H1 (cell line): Measurements from ENCODE around the gene NAGLU. TPM values are rescaled to one million over a fixed set of nuclear protein-coding genes. Genes with fewer than 3 reads are reported as not detected.

Source experiments
- CTCF ChIA-PET: fragments of 300-600 bp; sonication (Branson Sonifier 250); formaldehyde crosslinking; loops from one replicate; lab custom pipeline; 2021; ENCODE audit not compliant: partially characterized antibody; lab: Charles Lee
- POLR2A ChIA-PET: fragments of 300-600 bp; sonication (Branson Sonifier 250); formaldehyde crosslinking; loops from one replicate; lab custom pipeline; 2021; ENCODE audit warnings: inconsistent platforms; ENCODE audit not compliant: partially characterized antibody; lab: Charles Lee
- DNase-seq, 2 experiments: peaks; one replicate each; pipeline versions ENCODE4 v3.0.0 to v3.0.0-alpha.2; 2010 to 2022; ENCODE audit warnings: low spot score in 2 of 2, low read depth in 1 of 2, mixed read lengths in 1 of 2
- FAIRE-seq: peaks from 2 replicates; lab custom pipeline; 2011; peaks lifted over from hg19 to GRCh38; lab: Jason Lieb, UNC
- H2AFZ ChIP-seq: 2 replicates; pipeline ENCODE4 v1.8.1; 2012; ENCODE audit warnings: low read length, inconsistent platforms
- H2AK5ac ChIP-seq: 2 replicates; pipeline ENCODE4 v1.6.1; 2013; ENCODE audit warnings: low read depth, low read length
- H2BK120ac ChIP-seq: replicated peaks from 2 replicates; pipeline ENCODE3; 2013; ENCODE audit warnings: low read depth, low read length, inconsistent platforms
- H2BK12ac ChIP-seq: 2 replicates; pipeline ENCODE4 v1.6.1; 2013; ENCODE audit warnings: low read depth, low read length
- H2BK15ac ChIP-seq: 2 replicates; pipeline ENCODE4 v1.6.1; 2013; ENCODE audit warnings: low read length
- H2BK20ac ChIP-seq: 2 replicates; pipeline ENCODE4 v1.6.1; 2013; ENCODE audit warnings: low read length
- H2BK5ac ChIP-seq: 2 replicates; pipeline ENCODE4 v1.6.1; 2013; ENCODE audit warnings: low read depth, low read length
- H3K14ac ChIP-seq: 2 replicates; pipeline ENCODE4 v1.6.1; 2013; ENCODE audit warnings: inconsistent platforms; ENCODE audit not compliant: insufficient read length
- H3K18ac ChIP-seq: 2 replicates; pipeline ENCODE4 v1.6.1; 2013; ENCODE audit warnings: low read length; ENCODE audit errors: extremely low read depth
- H3K23ac ChIP-seq: 2 replicates; pipeline ENCODE4 v1.6.1; 2013; ENCODE audit warnings: inconsistent platforms; ENCODE audit not compliant: insufficient read length
- H3K23me2 ChIP-seq: 2 replicates; pipeline ENCODE4 v1.6.1; 2013; ENCODE audit warnings: low read depth, low read length
- H3K27ac ChIP-seq: 2 replicates; pipeline ENCODE4 v1.6.1; 2011; ENCODE audit warnings: low read depth, low read length, inconsistent platforms
- H3K27me3 ChIP-seq, 4 experiments: replicated peaks in 1 of 4; 1 replicate in 1 of 4; 2 replicates in 3 of 4; pipeline versions ENCODE4 v1.6.1 to v1.8.1; 2011 to 2013; ENCODE audit warnings: low read length in 3 of 4, mild to moderate bottlenecking in 3 of 4, inconsistent platforms in 2 of 4, mixed read lengths in 2 of 4, moderate library complexity in 1 of 4; ENCODE audit not compliant: control insufficient read depth in 3 of 4, insufficient read depth in 3 of 4; ENCODE audit errors: extremely low read depth in 1 of 4
- H3K36me3 ChIP-seq, 4 experiments: 2 replicates each; pipeline versions ENCODE4 v1.6.1 to v1.8.1; 2011 to 2013; ENCODE audit warnings: mild to moderate bottlenecking in 4 of 4, low read length in 3 of 4, moderate library complexity in 2 of 4, control low read depth in 1 of 4, inconsistent platforms in 1 of 4; ENCODE audit not compliant: insufficient read depth in 4 of 4, control insufficient read depth in 2 of 4
- H3K4ac ChIP-seq: replicated peaks from 2 replicates; pipeline ENCODE3; 2013; ENCODE audit warnings: low read length, low read depth, mixed read lengths, inconsistent platforms; ENCODE audit not compliant: insufficient read length
- H3K4me1 ChIP-seq, 4 experiments: replicated peaks in 1 of 4; 1 replicate in 1 of 4; 2 replicates in 3 of 4; pipeline versions ENCODE4 v1.6.1 to v1.8.1; 2011 to 2013; ENCODE audit warnings: low read length in 3 of 4, inconsistent platforms in 2 of 4, mixed read lengths in 1 of 4; ENCODE audit not compliant: insufficient read depth in 4 of 4, control insufficient read depth in 3 of 4
- H3K4me2 ChIP-seq, 2 experiments: 2 replicates each; pipeline versions ENCODE4 v1.6.1 to v1.8.1; 2011 to 2013; ENCODE audit warnings: low read depth in 2 of 2, low read length in 2 of 2, control low read depth in 1 of 2, inconsistent platforms in 1 of 2, mild to moderate bottlenecking in 1 of 2; ENCODE audit not compliant: insufficient read depth in 1 of 2
- H3K4me3 ChIP-seq, 4 experiments: fragments of 200-600, 300-600 bp in 1 of 4; sonication (generic), shearing (Covaris generic), sonication (Bioruptor Twin) in 1 of 4; 2 replicates each; pipeline versions ENCODE4 v1.5.1 to v1.8.1; 2011 to 2016; ENCODE audit warnings: low read length in 4 of 4, low read depth in 3 of 4, control low read depth in 2 of 4, inconsistent platforms in 2 of 4, mild to moderate bottlenecking in 2 of 4, mixed read lengths in 1 of 4, moderate library complexity in 1 of 4; ENCODE audit not compliant: insufficient read depth in 2 of 4; ENCODE audit errors: extremely low read depth in 1 of 4
- H3K56ac ChIP-seq: replicated peaks from 2 replicates; pipeline ENCODE3; 2013; ENCODE audit warnings: low read depth, mild to moderate bottlenecking, mixed read lengths, low read length, inconsistent platforms; ENCODE audit not compliant: insufficient read length
- H3K79me1 ChIP-seq: 2 replicates; pipeline ENCODE4 v1.6.1; 2013; ENCODE audit warnings: low read depth, low read length, control low read depth
- H3K79me2 ChIP-seq, 2 experiments: 2 replicates each; pipeline versions ENCODE4 v1.6.1 to v1.8.1; 2012 to 2013; ENCODE audit warnings: low read length in 2 of 2, mild to moderate bottlenecking in 2 of 2, inconsistent platforms in 1 of 2; ENCODE audit not compliant: insufficient read depth in 2 of 2, control insufficient read depth in 1 of 2
- H3K9ac ChIP-seq, 4 experiments: replicated peaks in 1 of 4; 1 replicate in 1 of 4; 2 replicates in 3 of 4; pipeline versions ENCODE4 v1.6.1 to v1.8.1; 2011 to 2013; ENCODE audit warnings: low read depth in 3 of 4, low read length in 3 of 4, control low read depth in 2 of 4, mild to moderate bottlenecking in 2 of 4, moderate library complexity in 2 of 4, inconsistent platforms in 1 of 4; ENCODE audit errors: extremely low read depth in 1 of 4
- H3K9me3 ChIP-seq, 2 experiments: 2 replicates each; pipeline versions ENCODE4 v1.6.1 to v1.8.1; 2012 to 2013; ENCODE audit warnings: mild to moderate bottlenecking in 2 of 2, moderate library complexity in 2 of 2, control low read depth in 1 of 2, inconsistent platforms in 1 of 2, low read depth in 1 of 2, low read length in 1 of 2, mixed read lengths in 1 of 2; ENCODE audit not compliant: insufficient read depth in 2 of 2
- H4K20me1 ChIP-seq, 2 experiments: replicated peaks in 1 of 2; 2 replicates each; pipeline versions ENCODE3 to v1.8.1; 2011 to 2013; ENCODE audit warnings: inconsistent platforms in 2 of 2, low read length in 2 of 2, mild to moderate bottlenecking in 1 of 2; ENCODE audit not compliant: insufficient read depth in 2 of 2, control insufficient read depth in 1 of 2
- H4K5ac ChIP-seq: 2 replicates; pipeline ENCODE4 v1.6.1; 2013; ENCODE audit warnings: low read length, low read depth, mixed read lengths, inconsistent platforms; ENCODE audit not compliant: insufficient read length
- H4K8ac ChIP-seq: 2 replicates; pipeline ENCODE4 v1.8.0; 2013; ENCODE audit warnings: mild to moderate bottlenecking, moderate library complexity, low read length, inconsistent platforms; ENCODE audit not compliant: insufficient read depth; ENCODE audit errors: extremely low read depth
- H4K91ac ChIP-seq: replicated peaks from 2 replicates; pipeline ENCODE3; 2013; ENCODE audit warnings: low read length, mixed read lengths, inconsistent platforms; ENCODE audit not compliant: insufficient read length
- BCL11A ChIP-seq, 2 experiments: IDR thresholded peaks; one replicate each; pipeline ENCODE4 v1.6.1; 2011; ENCODE audit warnings: low read depth in 2 of 2, low read length in 2 of 2, mild to moderate bottlenecking in 2 of 2
- CREB1 ChIP-seq: IDR thresholded peaks from 2 replicates; pipeline ENCODE4 v1.6.1; 2012; ENCODE audit warnings: inconsistent platforms
- GABPA ChIP-seq: IDR thresholded peaks from 2 replicates; pipeline ENCODE4 v1.6.1; 2011; ENCODE audit warnings: mild to moderate bottlenecking, low read length, moderate library complexity, borderline replicate concordance; ENCODE audit not compliant: insufficient read depth
- GTF2F1 ChIP-seq: IDR thresholded peaks from 2 replicates; pipeline ENCODE4 v1.6.1; 2012; ENCODE audit warnings: low read depth, low read length, improper control_type of control experiment, borderline replicate concordance
- JUN ChIP-seq: IDR thresholded peaks from 2 replicates; pipeline ENCODE4 v1.6.1; 2011; ENCODE audit warnings: low read depth, mild to moderate bottlenecking, improper control_type of control experiment, low read length
- NANOG ChIP-seq: IDR thresholded peaks from 2 replicates; pipeline ENCODE4 v1.6.1; 2011; ENCODE audit warnings: low read length, low read depth, mild to moderate bottlenecking, inconsistent platforms; ENCODE audit not compliant: insufficient read depth, poor library complexity, severe bottlenecking
- RFX5 ChIP-seq: IDR thresholded peaks from 2 replicates; pipeline ENCODE4 v1.6.1; 2011; ENCODE audit warnings: low read depth, low read length, improper control_type of control experiment, borderline replicate concordance
- SAP30 ChIP-seq: fragments of 300-600 bp; sonication (generic); IDR thresholded peaks from 2 replicates; pipeline ENCODE4 v1.7.1; 2012; ENCODE audit warnings: low read length, moderate library complexity, mild to moderate bottlenecking, inconsistent platforms; ENCODE audit not compliant: insufficient read depth, insufficient replicate concordance
- SIX5 ChIP-seq: IDR thresholded peaks from 2 replicates; pipeline ENCODE4 v1.6.1; 2011; ENCODE audit warnings: mild to moderate bottlenecking, low read depth, low read length
- SP2 ChIP-seq: IDR thresholded peaks from 2 replicates; pipeline ENCODE4 v1.6.1; 2012; ENCODE audit warnings: mild to moderate bottlenecking, low read length, inconsistent platforms
- TAF1 ChIP-seq: IDR thresholded peaks from 2 replicates; pipeline ENCODE4 v1.6.1; 2011; ENCODE audit warnings: mild to moderate bottlenecking, low read depth, low read length
- TBP ChIP-seq: IDR thresholded peaks from 2 replicates; pipeline ENCODE4 v1.6.1; 2011; ENCODE audit warnings: low read depth, low read length, improper control_type of control experiment
- TEAD4 ChIP-seq: IDR thresholded peaks from 2 replicates; pipeline ENCODE4 v1.6.1; 2012; ENCODE audit warnings: low read depth, low read length, inconsistent platforms, mixed read lengths
- WGBS, 2 experiments: shearing (Covaris generic) in 1 of 2; methylation state at CpG; one replicate each; pipeline versions ENCODE4 v1.1.6 to v1.1.7; 2013 to 2015; ENCODE audit warnings: low lambda C conversion rate in 2 of 2, mixed read lengths in 2 of 2, inconsistent platforms in 1 of 2, low coverage in 1 of 2, missing lambda C conversion rate in 1 of 2; ENCODE audit not compliant: insufficient replicate concordance in 2 of 2, insufficient coverage in 1 of 2, insufficient read length in 1 of 2; ENCODE audit errors: extremely low coverage in 1 of 2, missing lambda C conversion rate in 1 of 2; 5-methylcytosine and 5-hydroxymethylcytosine counted together
- polyA plus RNA-seq, 7 experiments: library from polyadenylated mRNA; depleted of rRNA in 3 of 7; stranded (reverse) in 5 of 7; unstranded in 2 of 7; fragments of >200 nt in 5 of 7; fragments of 200-250 nt in 2 of 7; gene quantifications; 1 replicate in 5 of 7; 2 replicates in 1 of 7; 4 replicates in 1 of 7; pipeline versions ENCODE4 v1.2.1 to v1.2.3, GENCODE V29; 2011 to 2013; ENCODE audit warnings: missing spikeins in 2 of 7, mixed read lengths in 2 of 7
- total RNA-seq: library from RNA; stranded (reverse); fragmentation: NEBNext Ultra II Directional; extraction: Animal tissue kit (Norgen Biotek cat#: 25700); gene quantifications from 2 replicates; pipeline ENCODE4 v1.2.1, GENCODE V29; 2021
- TF ChIP-seq, protein P1 (sequence below): IDR thresholded peaks from 2 replicates; pipeline ENCODE4 v1.6.1; 2012; ENCODE audit warnings: inconsistent platforms

The NAGLU gene
- total and polyA plus RNA-seq, 2 of the 8 experiments (the other 6 are each of a cell fraction or from before 2014, with no cell fraction given) = 21.3 to 21.6 TPM

DNA sequence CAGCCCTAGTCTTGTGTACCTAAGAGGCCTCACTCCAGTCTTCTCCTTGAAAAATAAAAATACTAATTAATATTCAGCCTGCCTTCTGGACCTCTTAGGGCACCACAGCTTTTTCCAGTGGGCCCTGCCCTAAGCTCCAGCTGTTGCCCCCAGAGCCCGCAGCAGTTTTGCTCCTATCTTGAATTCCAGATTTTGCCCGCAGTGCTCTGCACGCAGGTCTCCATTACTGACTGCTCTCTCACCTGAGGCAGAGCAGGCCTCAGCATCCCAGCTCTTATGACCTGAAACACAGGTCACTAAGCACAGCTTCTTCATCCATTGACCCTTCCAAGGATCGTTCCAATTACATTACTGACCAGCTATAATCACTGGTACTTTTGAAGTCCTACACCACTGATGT, 28.4 kb upstream of the NAGLU start:
- no peak overlapping the region for H3K56ac ChIP-seq
- H2AFZ ChIP-seq = no peak overlapping the region
- ChIA-PET CTCF (interaction anchor here (0.6 to 6.6 kb wide), 6 partner anchors 11 to 195 kb away, joined by 3 to 57 read pairs (median 3); no protein-coding TSS in a partner anchor), POLR2A (interaction anchor here (0.9 to 1.7 kb wide), 2 partner anchors 15 to 85 kb away, joined by 3 to 4 read pairs; partner anchors contain the start of gene CAVIN1)
- no peak overlapping the region for H4K91ac ChIP-seq
- no peak overlapping the region for H3K23ac ChIP-seq
- no peak overlapping the region for H3K14ac ChIP-seq
- H3K36me3 ChIP-seq = peaks cover 0 to 22% (median 15%) of the 10 kb centered on the region in 4 experiments; a peak in 6 of 8 replicates
- WGBS, 2 experiments = 99% methylated on average over 4 of the region's 4 CpGs; no CpG with 5 or more reads in 1 of the 2 experiments
- H2BK5ac ChIP-seq = no peak overlapping the region
- H2BK20ac ChIP-seq = no peak overlapping the region
- TF ChIP-seq BCL11A (IDR thresholded peaks at IDR 0.05; ENCODE audit: low read depth in 2 of 2, low read length in 2 of 2) = no peak
- TF ChIP-seq SP2 = no peak
- no peak for TF ChIP-seq GTF2F1
- no peak for TF ChIP-seq CREB1
- no peak for TF ChIP-seq JUN
- TF ChIP-seq SAP30 = no peak
- no peak for TF ChIP-seq TEAD4
- TF ChIP-seq RFX5 = no peak
- no peak for TF ChIP-seq GABPA
- no peak for TF ChIP-seq NANOG
- TF ChIP-seq, protein P1, sequence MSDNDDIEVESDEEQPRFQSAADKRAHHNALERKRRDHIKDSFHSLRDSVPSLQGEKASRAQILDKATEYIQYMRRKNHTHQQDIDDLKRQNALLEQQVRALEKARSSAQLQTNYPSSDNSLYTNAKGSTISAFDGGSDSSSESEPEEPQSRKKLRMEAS = no peak
- no peak for TF ChIP-seq TAF1
- TF ChIP-seq SIX5 = no peak
- no peak for TF ChIP-seq TBP
- no peak overlapping the region for H3K27ac ChIP-seq
- DNase-seq (no peak), FAIRE-seq (no peak)
- H3K9me3 ChIP-seq = no peaks in the 10 kb centered on the region
- H3K4me3 ChIP-seq = no peak overlapping the region
- H3K79me2 ChIP-seq = no peaks in the 10 kb centered on the region
- H2BK120ac ChIP-seq = no peak overlapping the region
- H4K20me1 ChIP-seq = no peaks in the 10 kb centered on the region
- H4K5ac ChIP-seq = no peak overlapping the region
- no peaks in the 10 kb centered on the region for H3K4me1 ChIP-seq
- H3K18ac ChIP-seq = no peak overlapping the region
- no peak overlapping the region for H4K8ac ChIP-seq
- H3K23me2 ChIP-seq = no peaks in the 10 kb centered on the region
- no peak overlapping the region for H3K4ac ChIP-seq
- no peak overlapping the region for H3K9ac ChIP-seq
- no peaks in the 10 kb centered on the region for H3K79me1 ChIP-seq
- H2BK12ac ChIP-seq = no peak overlapping the region
- H2BK15ac ChIP-seq = no peak overlapping the region
- no peak overlapping the region for H3K4me2 ChIP-seq
- no peak overlapping the region for H2AK5ac ChIP-seq
- H3K27me3 ChIP-seq = no peaks in the 10 kb centered on the region
